ENCODE data around the gene TSC1. TPM values are rescaled to one million over a fixed set of nuclear protein-coding genes. Genes with fewer than 3 reads are reported as not detected.
"Not testable (repeated sequence)": the region's sequence is repeated elsewhere in the genome, so short reads cannot be mapped to it uniquely, and the experiment has no call there.

The TSC1 gene
- 44.3 TPM for total RNA-seq

- DNase-seq = peak; percentile 98
Measured at GRCh38 chr9:132944294-132945185, at the start of gene TSC1. Gene TSC1, minus strand, starts transcription at chr9:132944616. Its CDS starts 15,744 bp downstream, at chr9:132928872.

- no peak for DNase-seq
Measured at GRCh38 chr9:132993511-132993939, 49.1 kb upstream of the TSC1 start.

GRCh38 chr9:132991351-132992300 is 47.2 kb upstream of the TSC1 start:
- DNase-seq = no peak

- DNase-seq = no peak
Measured at GRCh38 chr9:132990781-132991180, 46.4 kb upstream of the TSC1 start.

- DNase-seq = not testable (repeated sequence)
Measured at GRCh38 chr9:132989998-132990557, 45.7 kb upstream of the TSC1 start.

GRCh38 chr9:132989414-132989996 is 45.1 kb upstream of the TSC1 start:
- DNase-seq = no peak

GRCh38 chr9:132989014-132989310 is 44.5 kb upstream of the TSC1 start:
- no peak for DNase-seq

GRCh38 chr9:132988244-132989013 is 44.0 kb upstream of the TSC1 start:
- no peak for DNase-seq

- no peak for DNase-seq
Measured at GRCh38 chr9:132986640-132987620, 42.5 kb upstream of the TSC1 start.

- no peak for DNase-seq
Measured at GRCh38 chr9:132986114-132986513, 41.7 kb upstream of the TSC1 start.

GRCh38 chr9:132985489-132985888 is 41.1 kb upstream of the TSC1 start:
- DNase-seq = no peak

- no peak for DNase-seq
Measured at GRCh38 chr9:132985071-132985350, 40.6 kb upstream of the TSC1 start.

- no peak for DNase-seq
Measured at GRCh38 chr9:132984202-132985070, 40.0 kb upstream of the TSC1 start.

GRCh38 chr9:132983491-132984201 is 39.2 kb upstream of the TSC1 start:
- no peak for DNase-seq

GRCh38 chr9:132982458-132982857 is 38.0 kb upstream of the TSC1 start:
- no peak for DNase-seq

GRCh38 chr9:132980157-132980556 is 35.7 kb upstream of the TSC1 start:
- no peak for DNase-seq

- DNase-seq = no peak
Measured at GRCh38 chr9:132978451-132979131, 34.2 kb upstream of the TSC1 start, which contains the start of gene GFI1B. Gene GFI1B, plus strand, starts transcription at chr9:132978694. Its CDS starts 7,985 bp downstream, at chr9:132986679.

GRCh38 chr9:132978112-132978450 is 33.7 kb upstream of the TSC1 start:
- no peak for DNase-seq

Measured in tongue (tissue), 2 donors.